Dendritic cell treated with granulocyte-macrophage colony-stimulating factor and Interleukin-4, amounts not matched to agents 40 ng/mL and 50 ng/mL, for 4 days (primary cell): Measurements from ENCODE around the gene TSSK6.
"Not testable (repeated sequence)": the region's sequence is repeated elsewhere in the genome, so short reads cannot be mapped to it uniquely, and the experiment has no call there.

Experiments used
- H3K27ac Mint-ChIP-seq: one replicate; pipeline ENCODE4 v1.8.0; 2022; ENCODE audit warnings: mild to moderate bottlenecking, mixed read lengths
- H3K27me3 Mint-ChIP-seq: one replicate; pipeline ENCODE4 v1.8.0; 2022; ENCODE audit warnings: mild to moderate bottlenecking, mixed read lengths
- H3K36me3 Mint-ChIP-seq: one replicate; pipeline ENCODE4 v1.8.0; 2022; ENCODE audit warnings: low read depth, mixed read lengths
- H3K4me1 Mint-ChIP-seq: one replicate; pipeline ENCODE4 v1.8.0; 2022; ENCODE audit warnings: low read depth, mixed read lengths
- H3K4me3 Mint-ChIP-seq: one replicate; pipeline ENCODE4 v1.8.0; 2022; ENCODE audit warnings: mild to moderate bottlenecking, moderate library complexity, mixed read lengths
- H3K9me3 Mint-ChIP-seq: one replicate; pipeline ENCODE4 v1.8.0; 2022; ENCODE audit warnings: mixed read lengths
- intact Hi-C: fragments of 100-400 bp; cut with micrococcal nuclease; formaldehyde crosslinking; loops from one replicate; pipeline ENCODE4 v1.15.0; 2022

Gene TSSK6

DNA sequence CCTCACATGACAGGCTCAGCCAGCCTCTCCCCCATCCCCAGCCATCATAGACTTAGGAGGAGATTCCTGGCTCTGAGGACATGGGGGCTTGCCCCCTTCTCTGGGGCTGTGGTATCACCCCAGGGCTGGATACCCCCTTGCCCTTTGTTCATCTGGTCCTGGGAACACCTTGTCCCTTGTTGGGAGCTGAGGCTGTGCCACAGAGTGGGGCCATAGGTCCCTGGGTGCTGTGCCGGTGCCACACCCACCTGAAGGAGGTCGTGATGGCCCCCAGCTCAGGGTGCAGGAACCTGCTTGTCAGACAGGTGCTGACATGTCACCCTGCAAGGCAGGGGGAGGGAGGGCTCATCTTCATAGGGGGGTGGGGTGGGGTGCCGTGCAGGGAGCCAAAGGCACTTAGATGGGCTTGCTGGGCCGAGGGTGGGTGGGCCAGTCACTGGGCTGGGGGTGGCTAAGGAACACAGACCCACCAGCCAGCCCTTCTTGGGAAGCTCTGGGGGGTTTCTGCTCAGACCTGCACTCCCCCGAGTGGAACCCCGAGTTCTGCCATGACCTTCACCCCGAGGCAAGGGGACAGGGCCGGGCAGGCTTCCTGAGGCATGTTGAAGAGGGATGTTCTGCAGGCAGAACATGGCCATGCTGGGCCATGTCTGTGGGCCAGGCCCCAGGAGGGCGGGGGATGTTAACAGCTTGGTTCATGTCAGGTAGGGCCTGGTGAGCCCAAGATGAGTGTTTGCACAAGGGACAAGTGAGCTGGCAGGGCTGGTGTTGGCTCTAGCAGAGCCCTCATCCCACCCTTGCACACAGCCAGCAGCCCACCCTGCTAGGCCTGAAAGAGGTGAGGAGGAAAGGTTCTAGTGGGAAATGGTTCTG is 28.0 kb downstream of the TSSK6 start:
- Mint-ChIP-seq H3K36me3 (peaks cover 64% of the 10 kb centered on the region), H3K27ac (peak overlapping the region; percentile 88)

DNA sequence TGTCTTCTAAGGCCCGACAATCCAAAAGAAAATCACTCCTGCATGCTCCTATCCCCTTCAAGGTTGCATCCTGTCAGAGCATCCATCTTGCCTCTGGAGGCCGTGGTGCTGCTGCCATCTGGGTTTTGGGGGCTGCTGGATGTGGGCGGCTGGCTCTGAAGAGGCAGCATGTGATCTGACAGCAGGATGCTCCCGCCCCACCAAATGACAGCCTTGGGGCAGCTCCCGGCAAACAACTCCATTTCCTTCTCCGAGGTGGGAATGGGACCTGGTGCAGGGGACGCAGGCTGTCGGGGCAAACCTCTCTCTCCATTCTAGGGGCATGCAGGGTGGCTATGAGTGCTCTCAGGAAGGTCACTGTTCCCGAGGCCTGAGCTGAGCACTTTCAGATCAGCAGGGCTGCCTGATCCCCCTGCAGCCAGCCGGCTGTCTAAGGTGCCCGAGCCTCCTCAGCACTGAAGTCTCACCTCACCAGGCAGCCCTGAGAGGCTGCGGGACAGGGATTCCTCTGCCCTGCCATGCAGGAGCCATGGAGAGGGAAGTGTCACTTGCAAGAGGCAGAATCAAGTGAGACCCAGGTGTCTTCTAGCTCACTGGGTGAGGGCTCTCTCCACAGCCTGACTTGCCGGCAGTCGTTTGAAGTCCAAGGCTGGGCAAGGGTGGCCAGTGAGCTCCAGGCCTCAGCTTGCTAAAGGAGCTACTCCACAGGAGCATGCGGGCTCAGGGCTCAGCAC is 28.8 kb downstream of the TSSK6 start:
- Mint-ChIP-seq H3K9me3 (no peaks in the 10 kb centered on the region), H3K27ac (peak overlapping the region; percentile 88), H3K27me3 (no peaks in the 10 kb centered on the region), H3K4me3 (no peak overlapping the region), H3K4me1 (peaks cover 64% of the 10 kb centered on the region), H3K36me3 (peaks cover 64% of the 10 kb centered on the region)
- intact Hi-C loops: loop anchor here (5.0 kb wide), 1 partner anchor 39 kb away; no protein-coding TSS in a partner anchor

More for the DNA sequence above, 28.0 kb downstream of the TSSK6 start:
- H3K4me3 Mint-ChIP-seq: no peak overlapping the region
- H3K27me3 Mint-ChIP-seq: no peaks in the 10 kb centered on the region
- peaks cover 61% of the 10 kb centered on the region for H3K4me1 Mint-ChIP-seq
- no peaks in the 10 kb centered on the region for H3K9me3 Mint-ChIP-seq
- intact Hi-C loops: loop anchor here (5.0 kb wide), 1 partner anchor 40 kb away; no protein-coding TSS in a partner anchor

DNA sequence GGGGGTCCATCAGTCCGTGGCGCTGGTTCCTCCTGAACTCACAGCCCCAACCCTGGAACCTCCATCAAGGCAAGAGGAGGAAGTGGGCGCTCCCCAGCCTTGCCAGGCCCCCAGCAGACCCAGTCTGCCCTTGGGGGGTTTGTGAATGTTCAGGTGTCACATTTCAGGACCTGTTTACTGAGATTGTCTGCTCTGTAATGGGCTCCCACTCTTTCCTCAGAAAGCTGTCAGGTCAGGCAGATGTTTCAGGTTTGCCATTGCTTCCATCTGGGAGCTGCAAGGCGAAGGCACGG is 29.4 kb downstream of the TSSK6 start:
- intact Hi-C loops: loop anchor here (5.0 kb wide), 1 partner anchor 39 kb away; no protein-coding TSS in a partner anchor
- H3K27me3 Mint-ChIP-seq: no peaks in the 10 kb centered on the region
- H3K27ac Mint-ChIP-seq: no peak overlapping the region
- no peak overlapping the region for H3K4me3 Mint-ChIP-seq
- peaks cover 64% of the 10 kb centered on the region for H3K36me3 Mint-ChIP-seq
- H3K9me3 Mint-ChIP-seq: no peaks in the 10 kb centered on the region
- H3K4me1 Mint-ChIP-seq: peaks cover 65% of the 10 kb centered on the region

DNA sequence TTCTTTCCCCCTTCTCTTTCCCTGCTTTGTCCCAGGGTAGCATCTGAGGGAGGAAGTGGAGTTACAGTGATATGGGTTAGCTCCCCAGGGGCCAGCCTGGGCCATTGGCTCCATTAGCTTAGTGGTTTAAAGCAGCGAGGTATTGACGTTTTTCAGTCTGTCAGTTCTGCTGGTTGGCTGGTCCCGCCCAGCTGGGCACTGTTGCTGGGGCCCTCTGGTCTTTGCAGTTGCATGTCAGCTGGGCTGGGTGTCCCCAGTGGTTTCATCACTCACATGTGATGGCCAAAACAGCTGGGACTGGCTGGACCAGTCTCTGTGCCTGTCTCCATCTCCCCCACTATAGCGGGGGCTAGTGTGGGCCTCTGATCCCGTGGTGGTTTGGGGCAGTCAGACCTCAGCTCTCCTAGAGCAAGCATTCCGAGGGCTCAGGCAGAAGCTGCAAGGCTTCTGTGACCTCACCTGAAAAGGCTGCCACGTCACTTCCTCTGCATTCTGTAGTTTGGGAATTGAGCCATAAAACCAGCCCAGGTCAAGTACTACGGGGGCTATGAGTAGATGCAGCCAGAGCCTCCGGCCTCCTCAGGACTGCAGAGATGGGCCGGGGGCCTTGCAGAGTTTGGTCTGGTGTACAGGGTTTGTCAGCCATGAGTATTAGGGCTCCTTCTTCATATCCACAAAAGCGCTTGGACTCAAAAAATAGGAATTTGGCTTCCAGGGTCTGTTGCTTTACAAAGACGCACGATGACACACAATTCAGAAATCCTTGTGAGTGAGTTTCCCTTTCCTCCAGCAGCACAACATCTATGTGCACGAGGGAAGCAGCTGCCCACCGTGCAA is 30.0 kb downstream of the TSSK6 start:
- H3K27me3 Mint-ChIP-seq: no peaks in the 10 kb centered on the region
- H3K36me3 Mint-ChIP-seq: peaks cover 64% of the 10 kb centered on the region
- H3K27ac Mint-ChIP-seq: no peak overlapping the region
- peaks cover 60% of the 10 kb centered on the region for H3K4me1 Mint-ChIP-seq
- intact Hi-C loops: loop anchor here (5.0 kb wide), 1 partner anchor 38 kb away; no protein-coding TSS in a partner anchor
- H3K4me3 Mint-ChIP-seq: no peak overlapping the region
- no peaks in the 10 kb centered on the region for H3K9me3 Mint-ChIP-seq

DNA sequence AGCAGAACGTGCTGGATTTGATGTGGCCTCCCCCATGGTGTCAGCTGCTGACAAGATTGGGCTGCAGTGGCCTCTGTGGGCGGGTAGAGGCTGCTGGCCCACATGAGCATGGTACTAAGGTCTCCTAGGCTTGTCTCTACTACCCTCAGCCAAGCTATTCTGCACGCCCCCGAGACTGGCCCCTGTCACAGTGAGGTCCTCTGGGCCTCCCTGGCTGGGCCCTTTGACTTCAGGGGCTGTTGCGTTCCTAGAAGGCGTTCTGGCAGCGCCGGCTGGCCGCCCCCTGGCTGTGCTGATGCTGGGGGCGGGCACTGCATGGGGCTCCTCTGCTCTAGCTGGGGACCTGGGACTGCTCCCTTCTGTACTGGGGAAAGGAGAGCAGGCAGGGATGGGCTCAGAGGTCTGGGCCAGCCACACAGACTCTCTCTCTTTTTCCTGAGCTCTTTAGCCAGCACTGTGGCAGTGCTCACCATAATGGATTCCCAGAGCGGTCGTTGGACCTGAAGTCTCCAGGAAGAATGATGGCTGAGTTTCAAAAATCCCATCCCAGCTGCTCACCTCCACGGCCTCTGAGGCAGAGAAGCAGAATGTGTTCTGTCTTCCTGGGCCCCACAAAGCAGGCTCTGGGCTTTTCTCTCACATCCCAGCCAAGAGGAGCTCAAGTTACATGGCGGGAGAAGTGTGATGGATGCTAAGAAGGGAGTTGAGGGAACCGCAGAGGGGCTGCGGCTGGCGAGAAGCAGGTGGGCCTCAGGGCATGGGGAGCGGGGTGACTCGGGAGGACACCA is 32.3 kb downstream of the TSSK6 start:
- no peak overlapping the region for H3K4me3 Mint-ChIP-seq
- peaks cover 81% of the 10 kb centered on the region for H3K36me3 Mint-ChIP-seq
- peaks cover 37% of the 10 kb centered on the region for H3K4me1 Mint-ChIP-seq
- H3K9me3 Mint-ChIP-seq: no peaks in the 10 kb centered on the region
- peak overlapping the region; percentile 36 for H3K27ac Mint-ChIP-seq
- intact Hi-C loops: no loop called here
- no peaks in the 10 kb centered on the region for H3K27me3 Mint-ChIP-seq

DNA sequence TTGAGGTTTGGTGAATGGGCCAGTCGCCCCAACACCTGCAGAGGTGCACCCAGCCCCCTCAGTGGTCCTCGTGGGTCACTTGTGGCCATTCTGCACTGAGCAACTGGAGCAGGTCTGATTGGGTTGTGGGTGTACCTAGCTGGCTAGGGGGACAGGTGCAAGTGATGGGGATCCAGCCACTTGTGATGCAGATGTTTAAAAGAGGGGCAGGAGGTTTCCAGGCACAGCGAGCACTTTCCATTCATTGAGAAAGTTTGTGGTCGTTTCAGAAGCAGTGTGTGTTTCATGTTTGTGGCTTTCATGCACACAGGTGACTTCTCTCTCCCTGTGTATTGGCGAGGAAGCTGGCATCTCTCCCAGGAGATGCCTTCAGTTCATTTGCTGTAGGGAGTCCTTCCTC is 34.7 kb downstream of the TSSK6 start:
- Mint-ChIP-seq H3K4me1 (peaks cover 37% of the 10 kb centered on the region), H3K27ac (no peak overlapping the region), H3K36me3 (peaks cover 87% of the 10 kb centered on the region), H3K9me3 (no peaks in the 10 kb centered on the region), H3K4me3 (no peak overlapping the region), H3K27me3 (no peaks in the 10 kb centered on the region)
- intact Hi-C loops: no loop called here

DNA sequence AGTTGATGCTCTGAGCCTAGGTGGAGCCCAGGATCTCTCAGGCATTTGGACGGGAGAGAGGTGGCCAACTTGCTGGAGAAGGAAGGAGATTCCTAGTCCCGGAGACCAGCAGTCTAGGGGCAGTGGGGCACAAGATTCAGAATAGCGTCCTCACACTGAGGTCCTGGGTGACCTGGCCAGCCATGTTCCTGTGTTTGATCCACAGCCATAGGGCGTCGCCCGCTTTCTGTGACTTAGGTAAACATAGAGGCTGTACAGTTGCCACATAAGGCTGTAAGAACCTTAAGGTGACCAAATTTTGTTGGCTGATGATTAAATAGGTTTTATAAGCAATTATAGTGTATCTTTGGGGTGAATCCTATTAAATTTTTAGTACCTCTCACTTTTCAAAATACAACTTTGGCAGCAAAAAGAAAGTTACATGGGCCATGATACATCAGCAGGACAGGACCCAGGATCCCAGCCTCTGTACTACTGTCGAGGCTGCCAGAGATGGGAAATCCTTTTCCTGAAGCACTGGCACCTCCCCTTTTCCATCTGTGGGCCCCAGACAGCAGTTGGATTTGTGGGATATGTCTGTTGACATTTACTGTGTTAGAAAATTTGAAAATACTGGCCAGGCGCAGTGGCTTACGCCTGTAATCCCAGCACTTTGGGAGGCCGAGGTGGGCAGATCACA is 37.5 kb downstream of the TSSK6 start:
- Mint-ChIP-seq H3K4me3 (no peak overlapping the region), H3K9me3 (no peaks in the 10 kb centered on the region), H3K27ac (peak overlapping the region; percentile 20), H3K36me3 (peaks cover 87% of the 10 kb centered on the region), H3K4me1 (peaks cover 57% of the 10 kb centered on the region), H3K27me3 (no peaks in the 10 kb centered on the region)
- intact Hi-C loops: no loop called here

DNA sequence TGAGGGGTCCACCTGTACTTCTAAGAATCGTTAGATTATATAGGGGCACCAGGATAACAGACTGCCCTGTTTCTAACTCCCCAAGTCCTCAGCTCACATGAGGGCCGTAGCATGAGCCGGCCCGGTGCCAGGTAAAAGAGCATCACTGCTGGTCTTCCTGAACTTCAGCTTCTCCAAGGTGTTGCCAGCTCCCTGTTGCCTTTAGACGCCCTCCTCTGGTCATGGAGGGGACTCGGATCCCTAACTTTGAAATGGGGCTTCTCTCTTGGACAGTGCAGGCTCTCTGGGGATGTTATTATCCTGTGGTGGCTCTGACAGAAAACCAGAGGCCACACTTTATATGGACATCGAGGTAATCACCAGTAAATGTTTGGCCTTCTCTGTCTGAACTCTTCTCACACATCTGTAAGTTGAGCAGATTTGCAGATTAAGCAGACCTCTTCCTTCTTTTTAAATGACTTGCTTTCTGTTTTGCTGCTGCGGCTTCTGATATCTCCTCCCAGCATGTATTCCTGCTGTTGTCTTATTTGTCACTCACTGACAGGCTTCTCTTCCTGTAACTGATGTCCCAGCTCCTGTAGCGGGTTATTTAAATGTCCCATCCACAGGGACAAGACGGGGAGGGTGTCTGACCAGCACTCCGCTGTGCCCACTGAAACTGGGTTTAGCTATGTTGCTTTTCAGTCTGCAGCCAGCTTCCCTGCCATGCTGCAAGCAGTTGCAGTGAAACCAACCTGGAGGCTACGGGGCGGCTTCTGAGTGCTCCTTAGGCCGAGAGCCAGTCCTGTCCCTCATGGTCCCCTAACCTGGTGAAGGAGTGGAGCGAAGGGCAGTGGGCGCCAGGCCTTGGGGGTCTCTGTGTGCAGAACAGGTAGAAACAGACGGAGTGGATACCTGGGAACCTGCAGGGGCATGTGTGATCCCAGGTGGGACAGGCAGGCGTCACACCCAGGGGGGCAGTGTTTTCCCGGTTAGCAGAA is 39.2 kb downstream of the TSSK6 start:
- Mint-ChIP-seq H3K36me3 (peaks cover 81% of the 10 kb centered on the region), H3K4me3 (no peak overlapping the region), H3K27ac (peak overlapping the region; percentile 20), H3K9me3 (no peaks in the 10 kb centered on the region), H3K27me3 (no peaks in the 10 kb centered on the region), H3K4me1 (peaks cover 62% of the 10 kb centered on the region)
- intact Hi-C loops: no loop called here

DNA sequence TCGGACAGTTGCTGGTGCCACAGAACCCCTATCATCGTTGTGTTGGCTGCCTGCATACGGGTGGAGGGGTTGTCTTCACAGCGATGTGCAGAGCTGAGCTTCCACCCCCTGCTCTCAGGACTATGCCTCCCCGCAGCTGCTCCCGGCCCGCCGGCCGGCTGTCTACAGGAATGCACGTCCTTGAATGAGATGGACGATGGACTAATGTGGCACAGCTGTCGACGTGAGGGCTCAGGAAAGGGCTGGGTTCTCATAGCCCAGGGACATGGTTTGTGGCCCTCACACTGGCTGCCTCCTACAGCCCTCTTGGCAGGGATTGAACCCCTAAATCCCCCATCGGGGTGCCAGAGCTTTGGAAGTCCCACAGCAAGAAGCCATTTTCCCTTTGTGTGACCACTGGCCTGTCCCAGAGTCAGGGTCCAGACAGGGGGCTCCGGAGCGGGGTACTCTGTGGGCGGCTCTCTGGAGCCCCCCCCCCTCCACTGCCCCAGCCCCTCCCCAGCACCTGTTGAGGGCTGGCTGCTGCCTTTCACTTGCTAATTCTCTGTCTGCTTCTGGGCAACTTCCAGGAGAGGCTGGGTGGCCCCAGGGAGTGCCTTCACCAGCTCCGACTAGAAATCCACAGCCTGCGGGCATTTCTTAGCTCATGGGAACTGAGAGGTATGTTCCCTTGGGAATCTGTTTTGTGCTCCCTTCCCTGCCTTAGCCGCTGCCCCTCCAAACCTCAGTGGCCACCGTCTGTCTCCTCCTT is 40.2 kb downstream of the TSSK6 start:
- Mint-ChIP-seq H3K4me1 (peaks cover 69% of the 10 kb centered on the region), H3K27ac (peak overlapping the region; percentile 20), H3K27me3 (no peaks in the 10 kb centered on the region), H3K9me3 (no peaks in the 10 kb centered on the region), H3K36me3 (peaks cover 72% of the 10 kb centered on the region), H3K4me3 (no peak overlapping the region)
- intact Hi-C loops: no loop called here

DNA sequence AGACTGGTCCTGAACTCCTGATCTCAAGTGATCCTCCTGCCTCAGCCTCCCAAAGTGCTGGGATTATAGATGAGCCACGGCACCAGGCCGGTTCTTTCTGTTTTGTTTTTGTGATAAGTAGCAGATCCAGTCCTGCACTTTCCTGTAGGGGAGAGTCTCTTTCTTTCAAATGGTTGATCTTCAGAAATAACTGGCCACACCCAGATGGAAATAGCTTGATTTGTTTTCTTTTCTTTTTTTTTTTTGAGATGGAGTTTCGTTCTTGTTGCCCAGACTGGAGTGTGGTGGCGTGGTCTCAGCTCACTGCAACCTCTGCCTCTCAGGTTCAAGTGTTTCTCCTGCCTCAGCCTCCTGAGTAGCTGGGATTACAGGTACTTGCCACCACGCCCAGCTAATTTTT is 43.2 kb downstream of the TSSK6 start:
- H3K4me3 Mint-ChIP-seq, H3K27me3 Mint-ChIP-seq, H3K27ac Mint-ChIP-seq: not testable (repeated sequence)
- peaks cover 20% of the 10 kb centered on the region for H3K9me3 Mint-ChIP-seq
- H3K36me3 Mint-ChIP-seq: peaks cover 73% of the 10 kb centered on the region
- H3K4me1 Mint-ChIP-seq: peaks cover 65% of the 10 kb centered on the region
- intact Hi-C loops: loop anchor here (5.0 kb wide), 1 partner anchor 65 kb away; the partner anchor contains the start of gene GATAD2A

DNA sequence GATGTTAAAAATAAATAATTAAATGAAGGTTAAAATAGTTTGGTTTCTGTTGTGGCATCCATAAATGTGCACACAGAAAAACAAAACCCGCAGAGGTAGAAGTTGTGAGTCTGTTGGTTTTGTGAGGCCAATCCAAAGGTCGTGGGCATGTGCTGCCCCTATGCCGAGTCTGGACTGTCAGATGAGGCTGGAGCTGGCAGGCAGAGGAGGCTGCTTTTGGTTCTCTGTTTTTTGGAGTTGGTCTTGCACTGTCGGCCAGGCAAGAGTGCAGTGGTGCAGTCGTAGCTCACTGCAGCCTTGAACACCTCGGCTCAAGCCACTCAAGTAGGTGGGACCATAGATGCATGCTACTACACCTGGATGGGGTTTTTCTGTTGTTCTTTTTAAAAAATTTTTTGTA is 43.7 kb downstream of the TSSK6 start:
- Mint-ChIP-seq H3K36me3 (peaks cover 73% of the 10 kb centered on the region), H3K27me3 (no peaks in the 10 kb centered on the region), H3K27ac (no peak overlapping the region), H3K4me1 (peaks cover 60% of the 10 kb centered on the region), H3K4me3 (no peak overlapping the region), H3K9me3 (peaks cover 25% of the 10 kb centered on the region)
- intact Hi-C loops: loop anchor here (5.0 kb wide), 1 partner anchor 64 kb away; the partner anchor contains the start of gene GATAD2A
